IPS-NIHi11 (cell line): ENCODE data around the gene MXRA7.
"Not testable (repeated sequence)": the region's sequence is repeated elsewhere in the genome, so short reads cannot be mapped to it uniquely, and the experiment has no call there.

Experiments
- DNase-seq: peaks from one replicate; pipeline ENCODE4 v3.0.0; 2012; ENCODE audit warnings: mixed read lengths, low spot score

The MXRA7 gene

GRCh38 chr17:76735586-76736348 lies 25.0 kb upstream of the MXRA7 start:
- no peak for DNase-seq

- DNase-seq, result no peak
Observed at GRCh38 chr17:76735006-76735405, 24.2 kb upstream of the MXRA7 start.

- no peak for DNase-seq
Observed at GRCh38 chr17:76734080-76734840, 23.5 kb upstream of the MXRA7 start.

- no peak for DNase-seq
Observed at GRCh38 chr17:76733618-76733957, 22.8 kb upstream of the MXRA7 start.

GRCh38 chr17:76732734-76733617 lies 22.2 kb upstream of the MXRA7 start:
- no peak for DNase-seq

GRCh38 chr17:76731800-76732733 lies 21.3 kb upstream of the MXRA7 start:
- not testable (repeated sequence) for DNase-seq

GRCh38 chr17:76727745-76728456 lies 17.1 kb upstream of the MXRA7 start:
- no peak for DNase-seq

GRCh38 chr17:76726776-76727718 lies 16.3 kb upstream of the MXRA7 start, which contains the start of gene METTL23:
Gene METTL23, plus strand, starts transcription at chr17:76726839. Its CDS starts 2,872 bp downstream, at chr17:76729711.
- DNase-seq, result peak; percentile 77

- peak; percentile 96 for DNase-seq
Observed at GRCh38 chr17:76726231-76726775, 15.5 kb upstream of the MXRA7 start, which contains the start of gene JMJD6. Gene JMJD6, minus strand, starts transcription at chr17:76726606. Its CDS starts 131 bp downstream, at chr17:76726475.

GRCh38 chr17:76725580-76726230 lies 14.9 kb upstream of the MXRA7 start:
- peak; percentile 36 for DNase-seq

- no peak for DNase-seq
Observed at GRCh38 chr17:76723812-76724211, 13.0 kb upstream of the MXRA7 start.

- DNase-seq, result not testable (repeated sequence)
Observed at GRCh38 chr17:76722977-76723376, 12.2 kb upstream of the MXRA7 start.

- no peak for DNase-seq
Observed at GRCh38 chr17:76722279-76722678, 11.5 kb upstream of the MXRA7 start.

GRCh38 chr17:76721463-76721862 lies 10.7 kb upstream of the MXRA7 start:
- no peak for DNase-seq

GRCh38 chr17:76720941-76721340 lies 10.2 kb upstream of the MXRA7 start:
- no peak for DNase-seq

GRCh38 chr17:76720211-76720610 lies 9.4 kb upstream of the MXRA7 start:
- no peak for DNase-seq

- DNase-seq, result no peak
Observed at GRCh38 chr17:76718516-76718915, 7.8 kb upstream of the MXRA7 start.

GRCh38 chr17:76716839-76717215 lies 6.1 kb upstream of the MXRA7 start:
- DNase-seq, result no peak
